IPS-15b (cell line): Measurements from ENCODE around the gene ATP10A.

Experiments used
- H3K27me3 ChIP-seq: one replicate; pipeline ENCODE4 v1.6.1; 2013; ENCODE audit warnings: low read length; ENCODE audit not compliant: control insufficient read depth, insufficient read depth
- H3K36me3 ChIP-seq: one replicate; pipeline ENCODE4 v1.6.1; 2013; ENCODE audit warnings: low read length; ENCODE audit not compliant: control insufficient read depth, insufficient read depth
- H3K4me1 ChIP-seq: one replicate; pipeline ENCODE4 v1.6.1; 2013; ENCODE audit warnings: mild to moderate bottlenecking, low read length; ENCODE audit not compliant: control insufficient read depth, insufficient read depth
- H3K4me3 ChIP-seq: one replicate; pipeline ENCODE4 v1.5.1; 2013; ENCODE audit warnings: low read depth, low read length
- H3K9ac ChIP-seq: one replicate; pipeline ENCODE4 v1.6.1; 2013; ENCODE audit warnings: low read depth, mild to moderate bottlenecking, low read length
- H3K9me3 ChIP-seq: one replicate; pipeline ENCODE4 v1.6.1; 2013; ENCODE audit warnings: mild to moderate bottlenecking, low read length; ENCODE audit not compliant: control insufficient read depth, insufficient read depth

ATP10A gene

DNA sequence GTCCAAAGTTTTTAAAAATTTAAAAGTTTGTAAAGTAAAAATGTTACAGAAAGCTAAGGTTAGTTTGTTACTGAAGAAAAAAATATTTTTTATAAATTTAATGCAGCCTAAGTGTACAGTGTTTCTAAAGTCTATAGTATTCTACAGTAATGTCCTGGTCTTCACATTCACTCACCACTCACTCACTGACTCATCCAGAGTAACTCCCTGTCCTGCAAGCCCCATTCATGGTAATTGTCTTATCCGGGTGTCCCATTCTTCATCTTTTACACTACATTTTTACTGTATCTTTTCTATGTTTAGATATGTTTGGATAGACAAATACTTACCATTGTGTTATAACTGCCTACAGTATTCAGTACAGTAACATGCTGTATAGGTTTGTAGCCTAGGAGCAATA is 36.7 kb upstream of the ATP10A start:
- no peaks in the 10 kb centered on the region for H3K4me1 ChIP-seq
- H3K9ac ChIP-seq = no peak overlapping the region
- H3K9me3 ChIP-seq = no peaks in the 10 kb centered on the region
- no peak overlapping the region for H3K4me3 ChIP-seq
- H3K27me3 ChIP-seq = no peaks in the 10 kb centered on the region
- no peaks in the 10 kb centered on the region for H3K36me3 ChIP-seq

DNA sequence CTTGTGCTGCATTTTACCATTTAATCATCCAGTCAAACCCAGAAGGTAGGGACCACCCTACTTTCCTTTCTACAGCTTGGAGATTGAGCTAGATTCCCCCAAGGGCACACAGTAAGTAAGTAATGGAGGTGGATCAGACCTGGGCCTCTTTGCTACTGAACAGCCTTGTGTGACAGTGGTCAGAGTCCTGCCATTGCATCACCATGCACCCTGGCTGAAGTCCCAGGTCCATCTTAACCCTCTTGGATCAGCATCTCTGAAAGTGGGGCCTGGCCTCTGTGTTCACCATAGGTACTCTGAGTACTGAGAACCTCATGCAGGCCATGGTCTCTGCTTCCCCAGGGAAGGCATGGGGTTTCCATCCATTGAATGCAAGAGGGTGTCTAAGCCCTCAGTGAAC is 34.5 kb upstream of the ATP10A start:
- H3K36me3 ChIP-seq = no peaks in the 10 kb centered on the region
- H3K4me1 ChIP-seq = no peaks in the 10 kb centered on the region
- H3K27me3 ChIP-seq = no peaks in the 10 kb centered on the region
- H3K4me3 ChIP-seq = no peak overlapping the region
- H3K9ac ChIP-seq = no peak overlapping the region
- H3K9me3 ChIP-seq = no peaks in the 10 kb centered on the region

DNA sequence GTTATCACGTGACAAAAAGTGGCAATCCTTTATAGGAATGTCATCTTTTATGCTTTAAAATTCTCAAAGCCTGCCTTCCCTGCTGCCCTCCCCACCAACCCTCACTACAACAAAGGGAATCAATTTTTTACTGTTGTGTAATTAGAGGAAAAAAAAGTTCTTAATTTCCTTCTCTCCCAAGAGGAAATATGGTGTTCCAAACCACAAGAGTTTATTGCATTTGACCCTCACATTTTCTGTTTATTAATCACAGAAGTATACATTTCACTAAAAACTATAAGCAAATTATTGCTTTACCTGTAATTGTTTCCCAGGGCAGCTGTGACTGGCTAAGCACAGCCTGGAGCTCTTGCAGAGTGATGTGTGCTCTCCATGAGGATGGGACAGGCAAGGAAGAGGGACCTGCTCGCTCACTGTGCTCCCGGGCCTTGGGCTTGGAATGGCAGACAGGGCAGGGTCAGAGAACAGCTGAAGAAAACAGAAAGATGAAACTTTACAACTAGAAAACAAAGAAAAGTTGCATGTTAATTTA is 31.3 kb upstream of the ATP10A start:
- H3K36me3 ChIP-seq = no peaks in the 10 kb centered on the region
- no peaks in the 10 kb centered on the region for H3K4me1 ChIP-seq
- no peaks in the 10 kb centered on the region for H3K9me3 ChIP-seq
- no peaks in the 10 kb centered on the region for H3K27me3 ChIP-seq
- no peak overlapping the region for H3K9ac ChIP-seq
- H3K4me3 ChIP-seq = no peak overlapping the region

DNA sequence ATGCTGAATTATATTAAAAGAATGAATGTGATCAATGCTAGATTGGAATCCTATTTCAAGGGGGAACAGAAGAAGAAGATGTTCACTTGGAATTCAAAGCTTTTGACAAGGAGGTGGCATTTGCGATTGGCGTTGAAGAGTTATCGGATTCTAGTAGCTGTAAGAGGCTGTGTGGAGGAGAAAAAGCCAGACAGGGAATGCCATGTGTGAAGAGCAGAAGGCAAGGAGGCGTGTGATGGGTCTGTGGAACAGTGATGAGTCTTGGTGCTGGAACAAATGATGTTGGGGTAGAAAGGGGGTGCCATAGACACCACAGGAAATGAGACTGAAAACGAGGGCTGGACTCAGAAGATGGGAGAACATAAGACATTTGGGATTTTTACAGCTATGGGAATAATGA is 30.5 kb upstream of the ATP10A start:
- H3K36me3 ChIP-seq = no peaks in the 10 kb centered on the region
- no peaks in the 10 kb centered on the region for H3K9me3 ChIP-seq
- H3K4me3 ChIP-seq = no peak overlapping the region
- no peaks in the 10 kb centered on the region for H3K27me3 ChIP-seq
- no peaks in the 10 kb centered on the region for H3K4me1 ChIP-seq
- H3K9ac ChIP-seq = no peak overlapping the region

DNA sequence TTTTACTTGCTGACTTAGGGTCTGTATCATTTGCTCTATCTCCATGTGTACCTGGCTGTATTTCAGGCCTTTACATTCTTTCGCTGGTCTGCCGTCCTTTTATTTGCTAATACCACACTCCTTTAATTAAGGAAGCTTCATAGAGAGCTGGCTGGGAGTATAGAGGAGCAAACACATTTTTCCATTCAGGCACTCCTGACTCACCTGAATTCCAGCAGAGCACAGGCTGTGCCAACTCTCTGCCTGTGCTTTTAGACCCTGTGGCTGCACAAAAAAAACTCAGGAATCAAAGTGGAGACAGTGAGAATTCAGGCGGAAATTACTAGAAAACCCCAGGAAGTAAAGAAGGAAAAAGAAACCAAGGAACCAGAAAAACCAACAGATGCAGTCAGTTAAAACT is 29.0 kb upstream of the ATP10A start:
- H3K4me1 ChIP-seq = no peaks in the 10 kb centered on the region
- H3K27me3 ChIP-seq = no peaks in the 10 kb centered on the region
- H3K4me3 ChIP-seq = no peak overlapping the region
- no peaks in the 10 kb centered on the region for H3K36me3 ChIP-seq
- H3K9me3 ChIP-seq = no peaks in the 10 kb centered on the region
- H3K9ac ChIP-seq = no peak overlapping the region

DNA sequence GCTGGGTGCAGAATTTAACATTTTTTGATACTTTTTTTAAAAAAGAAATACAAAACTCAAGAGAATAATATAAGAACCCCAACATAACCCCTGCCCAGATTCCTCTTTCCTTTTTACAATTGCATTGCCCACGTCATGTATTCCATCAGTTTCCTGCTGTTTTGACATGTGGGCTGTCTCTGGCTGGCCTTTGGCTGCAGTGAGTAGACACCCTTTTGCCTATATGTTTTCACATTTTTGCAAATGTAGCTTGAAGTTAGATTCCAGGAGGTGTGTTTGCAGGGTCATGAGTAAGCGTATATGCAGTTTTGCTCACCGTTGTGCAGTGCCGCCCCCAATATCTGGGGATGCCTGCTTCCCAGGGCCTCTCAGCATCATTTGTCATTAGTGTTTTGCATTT is 28.0 kb upstream of the ATP10A start:
- Histone ChIP-seq H3K4me1 (no peaks in the 10 kb centered on the region), H3K9me3 (no peaks in the 10 kb centered on the region), H3K27me3 (no peaks in the 10 kb centered on the region), H3K4me3 (no peak overlapping the region), H3K36me3 (no peaks in the 10 kb centered on the region), H3K9ac (no peak overlapping the region)

DNA sequence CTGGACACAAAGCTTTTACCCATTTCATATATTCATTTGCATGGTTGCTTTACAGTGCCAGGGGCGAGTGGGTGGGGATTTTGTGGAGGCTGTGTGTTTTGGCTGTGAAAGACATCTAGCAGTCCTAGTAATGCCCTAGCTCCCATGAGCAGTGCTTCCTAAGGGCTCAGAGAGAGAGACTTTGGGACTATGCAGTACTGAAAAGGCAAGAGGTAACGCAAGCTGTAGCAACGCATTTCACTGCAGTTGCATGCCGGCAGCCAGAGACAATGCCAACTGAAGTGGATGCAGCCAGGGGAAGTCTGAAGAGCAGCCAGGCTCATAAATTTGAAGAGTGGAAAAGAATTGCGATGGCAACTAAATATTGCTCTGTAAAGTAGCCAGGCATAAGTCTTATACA is 27.4 kb upstream of the ATP10A start:
- H3K9me3 ChIP-seq = no peaks in the 10 kb centered on the region
- H3K4me3 ChIP-seq = no peak overlapping the region
- H3K27me3 ChIP-seq = no peaks in the 10 kb centered on the region
- H3K36me3 ChIP-seq = no peaks in the 10 kb centered on the region
- no peak overlapping the region for H3K9ac ChIP-seq
- H3K4me1 ChIP-seq = no peaks in the 10 kb centered on the region

DNA sequence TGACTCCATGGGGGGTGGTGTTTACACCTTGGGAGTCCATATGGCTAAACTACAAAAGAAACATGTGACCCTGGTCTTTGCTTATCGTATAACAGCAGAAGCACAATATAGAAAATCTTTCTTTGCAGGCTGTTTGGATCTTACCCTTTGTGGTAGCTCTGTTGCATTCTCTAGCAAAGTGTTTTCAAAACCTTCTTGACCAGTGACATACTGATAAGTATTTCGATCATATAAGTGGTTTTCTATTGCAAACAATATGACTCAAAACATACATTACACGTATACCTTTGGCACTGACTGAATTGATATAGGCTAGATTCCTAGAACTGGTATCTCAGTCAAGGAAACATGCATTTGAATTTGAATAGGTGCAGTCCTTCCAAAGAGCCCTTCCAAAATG is 24.7 kb upstream of the ATP10A start:
- Histone ChIP-seq H3K9ac (no peak overlapping the region), H3K4me3 (no peak overlapping the region), H3K36me3 (no peaks in the 10 kb centered on the region), H3K27me3 (no peaks in the 10 kb centered on the region), H3K9me3 (no peaks in the 10 kb centered on the region), H3K4me1 (no peaks in the 10 kb centered on the region)

DNA sequence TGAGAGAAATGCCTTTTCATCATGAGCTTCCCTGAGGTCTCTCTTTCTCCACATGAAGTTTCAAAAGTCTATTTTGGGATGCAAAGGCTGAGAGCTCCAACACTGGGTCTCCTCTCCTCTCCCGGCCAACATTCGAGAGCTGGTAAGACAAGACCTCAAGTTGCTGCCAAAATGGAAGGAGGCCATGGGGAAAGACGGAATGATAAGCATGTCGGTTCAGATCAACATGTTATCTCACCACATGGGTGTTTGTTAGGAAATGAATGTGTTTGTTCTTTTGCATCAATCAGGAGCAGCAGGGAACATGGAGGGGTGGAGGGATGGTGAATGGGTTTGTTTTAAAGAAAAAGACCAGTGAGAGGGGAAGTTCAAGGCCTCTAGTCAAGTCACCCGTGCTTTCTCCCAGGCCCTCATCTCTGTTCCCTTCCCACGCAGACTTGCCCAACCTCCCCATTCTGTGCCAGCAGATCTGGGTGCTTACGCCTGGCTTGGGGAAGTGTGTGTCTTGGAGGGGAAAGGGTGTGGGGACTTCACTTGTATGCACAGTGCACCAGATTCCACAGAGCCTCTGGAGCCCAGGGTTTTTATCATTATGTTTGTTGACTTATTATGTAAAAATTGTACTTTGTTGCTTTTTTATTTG is 23.5 kb upstream of the ATP10A start:
- H3K9ac ChIP-seq = no peak overlapping the region
- H3K9me3 ChIP-seq = no peaks in the 10 kb centered on the region
- H3K27me3 ChIP-seq = no peaks in the 10 kb centered on the region
- no peaks in the 10 kb centered on the region for H3K36me3 ChIP-seq
- H3K4me3 ChIP-seq = no peak overlapping the region
- no peaks in the 10 kb centered on the region for H3K4me1 ChIP-seq

DNA sequence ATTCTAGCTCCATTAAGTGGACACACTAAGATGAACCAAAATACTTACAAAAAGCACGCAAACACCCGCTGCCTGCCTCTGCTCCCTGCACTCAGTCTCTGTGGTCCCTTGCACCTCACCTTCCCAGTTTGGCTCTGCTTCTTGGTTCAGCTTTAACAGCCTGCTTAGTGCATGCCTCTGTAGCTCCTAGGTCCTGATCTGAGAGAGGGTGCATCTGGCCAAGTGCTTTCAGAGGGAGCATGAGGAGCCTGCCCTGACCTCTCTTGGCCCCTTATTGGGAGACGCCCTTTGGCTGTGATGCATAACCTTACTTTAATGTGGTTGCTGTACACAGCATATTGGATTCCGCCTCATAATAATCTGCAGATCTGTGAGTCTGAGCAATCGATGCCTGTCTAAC is 21.2 kb upstream of the ATP10A start:
- H3K27me3 ChIP-seq = no peaks in the 10 kb centered on the region
- H3K9ac ChIP-seq = no peak overlapping the region
- H3K4me1 ChIP-seq = no peaks in the 10 kb centered on the region
- no peaks in the 10 kb centered on the region for H3K36me3 ChIP-seq
- no peak overlapping the region for H3K4me3 ChIP-seq
- no peaks in the 10 kb centered on the region for H3K9me3 ChIP-seq

DNA sequence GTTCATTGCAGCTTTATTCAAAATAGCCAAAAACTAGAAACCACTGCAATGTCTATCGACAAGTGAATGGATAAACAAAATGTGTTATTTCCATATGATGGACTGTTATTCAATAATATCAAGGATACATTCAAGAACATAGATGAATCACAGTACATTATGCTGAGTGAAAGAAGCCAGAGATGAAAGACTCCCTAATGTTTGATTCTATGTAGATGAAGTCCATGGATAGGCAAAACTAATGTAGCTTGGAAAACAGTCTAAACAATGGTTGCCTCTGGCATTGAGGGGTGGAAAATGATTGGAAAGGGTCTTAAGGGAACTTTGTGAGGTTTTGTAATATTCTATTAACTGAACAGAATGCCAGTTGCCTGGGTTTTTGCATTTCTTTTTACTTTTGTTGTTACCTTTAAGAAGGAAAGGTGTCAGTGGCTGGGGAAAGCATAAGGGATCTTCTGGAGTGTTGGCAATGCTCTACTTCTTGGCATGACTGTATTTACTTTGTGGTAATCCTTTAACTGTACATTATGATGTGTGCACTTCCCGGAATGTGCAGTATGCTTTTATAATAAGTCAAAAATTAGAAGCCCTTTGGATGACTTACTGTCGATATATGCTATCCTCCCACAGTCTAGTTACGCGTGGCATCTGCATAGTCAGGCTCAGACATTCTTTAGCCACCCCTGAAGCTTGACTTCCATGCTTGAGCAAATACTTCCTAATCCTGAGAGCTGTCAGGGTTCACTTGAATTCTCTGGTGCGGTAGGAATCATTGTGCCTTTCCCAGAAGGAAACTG is 20.5 kb upstream of the ATP10A start:
- H3K36me3 ChIP-seq = no peaks in the 10 kb centered on the region
- no peaks in the 10 kb centered on the region for H3K4me1 ChIP-seq
- H3K27me3 ChIP-seq = no peaks in the 10 kb centered on the region
- no peaks in the 10 kb centered on the region for H3K9me3 ChIP-seq
- H3K4me3 ChIP-seq = no peak overlapping the region
- no peak overlapping the region for H3K9ac ChIP-seq

DNA sequence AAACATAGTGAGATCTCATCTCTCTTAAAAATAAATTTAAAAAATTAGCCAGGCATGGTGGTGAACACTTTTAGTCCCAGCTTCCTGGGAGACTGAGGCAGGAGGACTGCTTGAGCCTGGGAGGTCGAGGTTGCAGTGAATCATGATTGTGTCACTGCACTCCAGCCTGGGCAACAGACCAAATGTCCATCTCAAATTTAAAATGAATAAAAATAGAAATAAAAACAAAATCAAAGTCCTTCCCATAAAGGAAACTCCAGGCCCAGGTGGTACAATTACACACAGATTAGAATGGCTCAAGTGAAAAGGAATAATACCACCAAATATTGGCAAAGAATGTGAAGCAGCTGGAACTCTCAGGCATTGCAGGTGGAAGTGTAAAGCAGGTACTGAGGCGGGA is 19.3 kb upstream of the ATP10A start:
- no peaks in the 10 kb centered on the region for H3K36me3 ChIP-seq

More for the DNA sequence above, 19.3 kb upstream of the ATP10A start:
- no peaks in the 10 kb centered on the region for H3K27me3 ChIP-seq
- H3K9ac ChIP-seq = no peak overlapping the region
- no peaks in the 10 kb centered on the region for H3K9me3 ChIP-seq
- H3K4me3 ChIP-seq = no peak overlapping the region
- no peaks in the 10 kb centered on the region for H3K4me1 ChIP-seq
